ENCODE data around the gene HOXA7.

Gene HOXA7

DNA sequence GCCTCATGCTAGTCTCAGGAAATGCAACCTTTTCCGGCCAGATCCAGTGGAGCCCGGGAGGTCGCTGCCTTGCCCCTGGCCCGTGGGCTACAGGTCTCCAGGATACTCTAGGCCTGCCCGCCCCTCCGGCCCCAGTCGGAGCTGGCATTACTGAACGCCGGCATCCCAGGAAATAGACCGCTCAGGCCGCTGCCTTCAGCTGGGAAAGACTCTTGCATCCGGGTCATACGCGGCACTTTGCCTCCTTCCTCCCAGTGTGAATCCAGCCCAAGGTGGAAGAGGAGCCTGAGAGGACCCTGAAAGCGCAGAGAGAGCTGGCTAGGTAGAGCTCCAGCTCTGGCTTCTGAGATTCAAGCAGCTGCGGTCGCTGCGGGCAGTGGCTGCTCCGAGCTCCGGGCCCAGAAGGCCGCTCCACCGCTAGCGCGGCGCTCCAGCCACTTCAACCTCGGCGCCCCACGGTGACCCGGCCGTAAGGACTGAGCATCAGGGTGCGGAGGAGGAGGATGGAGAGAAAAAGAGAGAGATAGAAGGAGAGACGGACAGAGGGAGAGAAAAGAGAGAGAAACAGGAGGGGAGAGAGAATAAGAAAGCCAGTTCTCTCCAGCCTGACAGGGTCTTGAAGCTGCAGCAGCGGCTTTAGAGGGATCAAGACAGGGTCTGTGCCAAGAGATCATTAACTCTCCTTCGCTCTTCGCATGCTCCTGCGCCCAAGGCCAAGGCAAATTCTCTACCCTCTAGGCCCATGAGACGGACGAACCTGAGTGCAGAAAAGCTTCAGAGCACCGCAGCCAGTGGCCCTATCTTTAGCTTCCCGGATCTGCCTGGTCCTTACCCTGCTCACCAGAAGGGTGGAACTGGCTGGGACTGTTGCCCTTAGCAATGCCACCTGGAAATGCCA is 19.4 kb upstream of the HOXA7 start:
- DNase-seq (ENCODE audit: low read depth) = no peak
- TF ChIP-seq, protein P1, sequence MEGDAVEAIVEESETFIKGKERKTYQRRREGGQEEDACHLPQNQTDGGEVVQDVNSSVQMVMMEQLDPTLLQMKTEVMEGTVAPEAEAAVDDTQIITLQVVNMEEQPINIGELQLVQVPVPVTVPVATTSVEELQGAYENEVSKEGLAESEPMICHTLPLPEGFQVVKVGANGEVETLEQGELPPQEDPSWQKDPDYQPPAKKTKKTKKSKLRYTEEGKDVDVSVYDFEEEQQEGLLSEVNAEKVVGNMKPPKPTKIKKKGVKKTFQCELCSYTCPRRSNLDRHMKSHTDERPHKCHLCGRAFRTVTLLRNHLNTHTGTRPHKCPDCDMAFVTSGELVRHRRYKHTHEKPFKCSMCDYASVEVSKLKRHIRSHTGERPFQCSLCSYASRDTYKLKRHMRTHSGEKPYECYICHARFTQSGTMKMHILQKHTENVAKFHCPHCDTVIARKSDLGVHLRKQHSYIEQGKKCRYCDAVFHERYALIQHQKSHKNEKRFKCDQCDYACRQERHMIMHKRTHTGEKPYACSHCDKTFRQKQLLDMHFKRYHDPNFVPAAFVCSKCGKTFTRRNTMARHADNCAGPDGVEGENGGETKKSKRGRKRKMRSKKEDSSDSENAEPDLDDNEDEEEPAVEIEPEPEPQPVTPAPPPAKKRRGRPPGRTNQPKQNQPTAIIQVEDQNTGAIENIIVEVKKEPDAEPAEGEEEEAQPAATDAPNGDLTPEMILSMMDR (IDR thresholded peaks at IDR 0.05; ENCODE audit: insufficient read depth, low read depth, low read length, missing control alignments) = no peak
- H3K4me3 ChIP-seq (ENCODE audit: low read depth, low read length) = no peak overlapping the region

DNA sequence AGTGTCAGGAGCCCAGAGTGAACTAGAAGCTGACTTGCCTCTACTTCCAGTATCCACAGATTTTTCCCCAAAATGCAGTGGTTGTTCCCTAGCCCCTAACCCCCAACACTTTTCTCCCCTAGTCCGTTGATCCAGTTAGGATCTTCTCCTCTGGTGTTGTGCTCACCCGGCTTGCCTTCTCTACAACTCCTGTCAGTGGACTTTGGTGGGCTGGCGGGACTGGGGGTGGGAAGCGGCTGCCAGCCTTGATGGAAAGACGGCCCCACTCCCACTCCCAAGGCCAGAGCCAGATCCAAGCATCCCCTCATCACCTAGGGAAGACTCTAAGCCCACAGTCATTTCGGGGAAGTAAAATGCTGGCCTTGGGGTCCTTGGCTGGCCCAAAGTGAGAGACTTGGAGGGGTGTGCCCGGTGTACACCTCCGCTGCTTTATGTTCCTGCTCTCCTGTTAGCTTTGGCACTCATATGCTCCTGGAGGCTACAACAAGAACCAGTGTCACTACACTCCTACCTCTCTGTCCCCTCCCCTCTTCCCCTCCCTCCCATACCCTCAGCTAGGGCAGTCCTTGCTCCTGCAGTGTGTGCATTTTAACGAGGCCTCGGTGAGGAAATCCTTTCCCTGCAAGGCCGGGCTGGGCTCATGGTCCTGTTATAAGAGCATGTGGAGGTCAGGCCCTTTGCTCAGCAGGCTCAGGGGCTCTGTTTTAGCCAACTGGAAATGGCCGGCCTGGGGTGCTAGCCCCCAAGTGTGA is 18.6 kb upstream of the HOXA7 start:
- H3K4me3 ChIP-seq (ENCODE audit: low read depth, low read length) = no peak overlapping the region
- DNase-seq (ENCODE audit: low read depth) = no peak
- TF ChIP-seq, protein P1 (IDR thresholded peaks at IDR 0.05; ENCODE audit: insufficient read depth, low read depth, low read length, missing control alignments) = no peak

DNA sequence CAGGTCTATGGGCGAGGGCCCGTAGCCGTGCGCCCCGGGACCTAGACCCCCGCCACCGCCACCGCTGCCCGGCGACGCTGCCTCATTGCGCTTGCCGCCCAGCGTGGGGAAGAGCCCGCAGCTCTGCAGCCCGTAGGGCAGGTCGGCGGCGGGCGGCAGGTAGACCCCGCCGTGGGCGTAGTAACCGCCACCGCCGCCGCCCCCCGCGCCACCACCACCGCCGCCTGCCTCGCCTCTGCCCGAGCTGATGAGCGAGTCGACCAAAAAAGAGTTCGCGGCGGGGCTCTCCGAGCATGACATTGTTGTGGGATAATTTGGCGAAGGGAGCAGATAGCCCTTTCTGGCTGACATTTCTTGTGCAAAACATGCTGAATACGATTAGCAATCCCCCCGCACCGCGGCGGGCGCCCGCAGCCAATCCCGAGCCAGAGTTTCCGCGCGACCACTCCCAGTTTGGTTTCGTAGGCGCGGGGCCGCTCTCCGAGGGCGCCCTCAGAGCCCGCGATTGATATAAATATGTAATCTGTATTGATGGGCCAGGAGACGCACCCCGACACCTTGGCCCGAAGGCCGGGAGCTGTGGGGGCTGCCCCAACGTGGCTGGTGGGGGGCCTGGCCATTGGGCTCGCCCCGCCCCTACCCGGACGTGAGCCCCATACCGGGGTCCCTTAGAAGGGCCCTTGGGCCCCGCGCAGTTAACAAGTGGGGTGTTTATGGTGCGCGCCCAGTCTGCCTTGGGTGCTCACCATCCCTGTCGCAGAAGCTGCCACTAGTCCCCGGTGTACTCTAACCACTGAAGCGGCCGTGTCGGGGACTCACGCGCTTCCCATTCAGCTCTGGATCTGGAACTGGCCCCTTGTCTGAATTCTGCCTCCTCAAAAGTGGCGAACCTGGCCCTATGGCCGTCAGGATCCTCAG is 17.7 kb upstream of the HOXA7 start, which contains the start of gene HOXA10:
Gene HOXA10 (minus strand): TSS at position 365 of the 918 bp plus-strand sequence. CDS start 14 bp downstream, at position 351.
- TF ChIP-seq, protein P1 (IDR thresholded peaks at IDR 0.05; ENCODE audit: insufficient read depth, low read depth, low read length, missing control alignments) = no peak
- DNase-seq (ENCODE audit: low read depth) = no peak
- H3K4me3 ChIP-seq (ENCODE audit: low read depth, low read length) = peak within 1 kb of the TSS; percentile 46

DNA sequence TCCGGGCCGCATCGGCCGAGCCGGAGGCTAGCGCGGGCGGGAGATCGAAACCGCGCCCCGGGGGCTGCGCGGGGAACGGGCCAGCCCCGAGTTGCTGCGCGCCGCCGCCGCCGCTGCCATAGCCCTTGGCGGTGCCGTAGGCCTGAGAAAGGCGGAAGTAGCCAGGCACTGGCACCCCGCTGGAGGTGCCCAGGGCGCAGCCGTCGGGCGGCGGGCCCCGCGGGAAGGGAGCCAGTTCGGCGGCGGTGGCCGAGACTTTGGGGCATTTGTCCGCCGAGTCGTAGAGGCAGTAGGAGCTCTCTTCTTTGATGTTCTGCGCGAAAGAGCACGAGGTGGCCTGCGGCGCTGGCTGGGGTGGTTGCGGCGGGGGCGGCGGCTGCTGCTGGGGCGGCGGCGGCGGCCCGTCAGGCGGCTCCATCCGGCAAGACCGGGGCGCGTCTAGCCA is 17.1 kb upstream of the HOXA7 start:
- no peak for DNase-seq (ENCODE audit: low read depth)
- peak overlapping the region; percentile 46 for H3K4me3 ChIP-seq (ENCODE audit: low read depth, low read length)
- TF ChIP-seq, protein P1 (IDR thresholded peaks at IDR 0.05; ENCODE audit: insufficient read depth, low read depth, low read length, missing control alignments) = no peak

DNA sequence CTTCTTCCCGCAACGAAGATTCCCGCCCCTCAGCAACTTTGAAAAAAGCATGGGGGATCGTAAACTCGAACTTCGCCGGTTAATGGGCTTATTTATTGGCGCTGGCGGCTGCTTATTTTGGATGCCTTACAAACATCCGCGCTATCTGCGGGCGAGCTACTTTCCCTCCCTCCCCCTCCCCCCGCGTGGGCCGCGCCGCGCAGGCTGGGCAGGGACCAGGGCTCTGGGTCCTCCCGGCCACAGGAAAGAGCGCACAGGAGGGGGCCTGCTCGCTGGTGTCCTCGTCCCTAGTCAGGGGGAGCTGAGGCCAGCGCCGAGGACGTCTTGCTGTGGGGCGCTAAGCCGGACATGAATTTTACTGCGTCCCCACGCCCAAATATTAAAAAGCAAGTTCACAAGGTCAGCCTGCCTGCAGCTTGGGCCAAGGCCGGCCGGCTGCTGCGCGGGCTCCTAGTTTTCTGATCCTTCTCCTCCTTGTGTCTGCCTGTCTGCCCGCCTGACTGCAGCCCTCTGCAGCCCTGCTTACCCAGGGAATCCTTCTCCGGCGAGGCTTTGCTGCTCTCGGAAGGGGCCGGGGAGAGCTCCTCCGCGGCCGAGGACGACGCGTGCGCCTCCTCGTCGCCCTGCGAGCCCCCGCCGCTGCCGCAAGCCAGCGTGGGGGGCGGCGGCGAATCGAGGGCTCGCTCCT is 16.5 kb upstream of the HOXA7 start:
- DNase-seq (ENCODE audit: low read depth) = no peak
- peak overlapping the region; percentile 46 for H3K4me3 ChIP-seq (ENCODE audit: low read depth, low read length)
- TF ChIP-seq, protein P1 (IDR thresholded peaks at IDR 0.05; ENCODE audit: insufficient read depth, low read depth, low read length, missing control alignments) = no peak

Data from GM12865 (cell line).